Measurements from ENCODE around the gene IPCEF1. TPM values are rescaled to one million over a fixed set of nuclear protein-coding genes. Genes with fewer than 3 reads are reported as not detected.

The IPCEF1 gene
- total RNA-seq, 1 donor, result 73.5 TPM

Other genes starting within 250 kb of the IPCEF1 start
- gene CNKSR3, start 153.9 kb upstream of the IPCEF1 start, total RNA-seq, result 0.31 TPM

All from mononuclear cell (primary cell).